Spleen (tissue), 11 donors: ENCODE results near the gene STAMBP. TPM values are rescaled to one million over a fixed set of nuclear protein-coding genes. Genes with fewer than 3 reads are reported as not detected.

ENCODE experiments used
- DNase-seq: peaks from one replicate; pipeline ENCODE4 v3.0.0-alpha.2; 2020
- H3K27ac ChIP-seq, 8 donors: fragments of 200-600 bp; sonication (generic) in 7 of 8; 1 replicate in 4 of 8; 2 replicates in 4 of 8; pipeline versions ENCODE4 v1.5.0 to v1.8.0; 2016 to 2021; ENCODE audit warnings: inconsistent platforms in 4 of 8, mild to moderate bottlenecking in 4 of 8, moderate library complexity in 1 of 8
- H3K27me3 ChIP-seq, 7 donors: fragments of 200-600 bp; sonication (generic) in 6 of 7; replicated peaks in 1 of 7; 1 replicate in 4 of 7; 2 replicates in 3 of 7; pipeline versions ENCODE4 v1.5.0 to v1.8.0; 2016 to 2021; ENCODE audit warnings: inconsistent platforms in 3 of 7, mild to moderate bottlenecking in 1 of 7
- H3K36me3 ChIP-seq, 6 donors: fragments of 200-600 bp; sonication (generic) in 5 of 6; 1 replicate in 4 of 6; 2 replicates in 2 of 6; pipeline versions ENCODE4 v1.5.0 to v1.8.0; 2016 to 2021; ENCODE audit warnings: inconsistent platforms in 2 of 6
- H3K4me1 ChIP-seq, 6 donors: fragments of 200-600 bp; sonication (generic) in 5 of 6; 1 replicate in 3 of 6; 2 replicates in 3 of 6; pipeline versions ENCODE4 v1.5.0 to v1.8.0; 2016 to 2021; ENCODE audit warnings: inconsistent platforms in 3 of 6
- H3K4me3 ChIP-seq, 8 donors: fragments of 200-600 bp; sonication (generic) in 7 of 8; 1 replicate in 4 of 8; 2 replicates in 4 of 8; pipeline versions ENCODE4 v1.5.0 to v1.8.0; 2016 to 2021; ENCODE audit warnings: inconsistent platforms in 4 of 8, mild to moderate bottlenecking in 4 of 8, moderate library complexity in 2 of 8
- H3K9me3 ChIP-seq, 8 donors: fragments of 200-600 bp; sonication (generic) in 7 of 8; 1 replicate in 4 of 8; 2 replicates in 4 of 8; pipeline versions ENCODE4 v1.5.0 to v1.8.0; 2016 to 2021; ENCODE audit warnings: inconsistent platforms in 4 of 8
- CTCF ChIP-seq, 11 experiments: fragments of 200-600 bp in 7 of 11; fragments of 450-650 bp in 4 of 11; sonication (generic) in 4 of 11; IDR thresholded peaks in 8 of 11; conservative IDR thresholded peaks in 3 of 11; 1 replicate in 7 of 11; 2 replicates in 4 of 11; pipeline versions ENCODE4 v1.4.0 to v1.8.0; 2016 to 2021; ENCODE audit warnings: antibody characterized with exemption in 11 of 11, inconsistent platforms in 4 of 11, mild to moderate bottlenecking in 1 of 11
- POLR2A ChIP-seq, 3 donors: fragments of 450-650 bp; IDR thresholded peaks; one replicate each; pipeline ENCODE4 v1.5.1; 2017; ENCODE audit warnings: antibody characterized with exemption in 3 of 3, mild to moderate bottlenecking in 1 of 3
- POLR2AphosphoS5 ChIP-seq, 3 donors: sonication (generic); formaldehyde crosslinking; IDR thresholded peaks; one replicate each; pipeline ENCODE4 v1.5.1; 2017; ENCODE audit warnings: antibody characterized with exemption in 3 of 3
- WGBS, 5 donors: extraction: QIAGEN DNeasy Blood & Tissue Kit in 3 of 5; methylation state at CpG; one replicate each; pipeline versions ENCODE4 v1.1.5 to v1.1.7; 2013 to 2018; 5-methylcytosine and 5-hydroxymethylcytosine counted together
- intact Hi-C: fragments of 100-400 bp; cut with DNase I; formaldehyde crosslinking; loops from one replicate; pipeline ENCODE4 v1.15.0; 2023; ENCODE audit warnings: low total_unique reads
- polyA plus RNA-seq, 3 donors: library from polyadenylated mRNA; stranded (reverse); fragments of 200-250 nt; gene quantifications; one replicate each; pipeline ENCODE4 v1.2.1, GENCODE V29; 2013
- total RNA-seq, 7 donors: library from RNA; depleted of rRNA in 3 of 7; stranded (reverse); fragments of >200 nt in 3 of 7; fragmentation: NEBNext Ultra II Directional in 4 of 7; extraction: Animal tissue kit (Norgen Biotek cat#: 25700) in 4 of 7; gene quantifications; one replicate each; pipeline versions ENCODE4 v1.1.0 to v1.2.1, GENCODE V29; 2016 to 2021
- donor health status: healthy with polysubstance abuse.
- donor health status: DM: no; HTN: no; CAD: no; lungs with moderate emphysema.
- donor health status: DM: no; HTN: no; CAD: no.
- donor health status: Bipolar disorder and iron deficiency.
- donor health status: healthy.
- donor health status: DM: no; HTN: no; CAD: no.
- donor health status: DM: yes; HTN: yes; CAD: no.

STAMBP gene
- total and polyA plus RNA-seq, 10 donors: 19.5 to 35.1 (median 28.1) TPM

GRCh38 chr2:73811878-73812277 lies 16.9 kb upstream of the STAMBP start:
- DNase-seq: no peak
- no peak overlapping the region for H3K27ac ChIP-seq
- H3K36me3 ChIP-seq: no peaks in the 10 kb centered on the region
- H3K9me3 ChIP-seq: no peaks in the 10 kb centered on the region
- no peaks in the 10 kb centered on the region for H3K4me1 ChIP-seq
- no peak overlapping the region for H3K4me3 ChIP-seq
- intact Hi-C loops: no loop called here
- no peak for TF ChIP-seq POLR2A (IDR thresholded peaks at IDR 0.05)
- TF ChIP-seq CTCF (IDR thresholded peaks at IDR 0.05 in 8 of 11, conservative IDR thresholded peaks at IDR 0.05 in 3 of 11): no peak
- TF ChIP-seq POLR2AphosphoS5 (IDR thresholded peaks at IDR 0.05): no peak
- peaks cover 0 to 11% (median 0%) of the 10 kb centered on the region in 7 donors for H3K27me3 ChIP-seq

- intact Hi-C loops: no loop called here
Observed at GRCh38 chr2:73812635-73813034, 16.1 kb upstream of the STAMBP start.

DNA sequence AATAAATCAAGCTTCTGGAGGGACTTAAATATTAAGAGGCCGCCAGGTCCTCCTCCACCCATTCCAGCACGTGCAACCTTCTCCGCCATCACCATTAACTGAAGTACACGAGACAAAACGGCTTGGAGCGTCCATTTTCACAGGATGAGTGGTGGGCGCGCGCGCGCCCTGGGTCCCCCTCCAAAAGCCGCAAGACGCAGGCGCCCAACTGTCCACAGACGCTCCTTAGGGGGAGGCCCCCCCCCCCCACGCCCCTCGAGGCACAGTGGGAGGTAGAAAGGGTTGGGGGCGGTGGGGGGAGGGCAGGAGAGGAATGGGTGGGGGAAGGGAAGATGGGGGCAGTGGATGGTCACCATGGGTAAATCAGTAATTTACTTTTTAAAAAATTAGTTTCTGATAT lies 10.5 kb upstream of the STAMBP start:
- Histone ChIP-seq H3K27me3 (peaks cover 0 to 11% (median 0%) of the 10 kb centered on the region in 7 donors), H3K4me1 (no peaks in the 10 kb centered on the region), H3K9me3 (no peaks in the 10 kb centered on the region), H3K36me3 (no peaks in the 10 kb centered on the region), H3K4me3 (no peak overlapping the region), H3K27ac (no peak overlapping the region)
- intact Hi-C loops: no loop called here
- DNase-seq: no peak
- TF ChIP-seq CTCF (IDR thresholded peaks at IDR 0.05 in 8 of 11, conservative IDR thresholded peaks at IDR 0.05 in 3 of 11): no peak
- no peak for TF ChIP-seq POLR2AphosphoS5 (IDR thresholded peaks at IDR 0.05)
- TF ChIP-seq POLR2A (IDR thresholded peaks at IDR 0.05): no peak
- 86 to 94% (median 90%) methylated on average over 18 of the region's 18 CpGs for WGBS, 5 donors

More at GRCh38 chr2:73812635-73813034, 16.1 kb upstream of the STAMBP start:
- Histone ChIP-seq H3K4me3 (no peak overlapping the region), H3K27me3 (peaks cover 0 to 11% (median 0%) of the 10 kb centered on the region in 7 donors), H3K4me1 (no peaks in the 10 kb centered on the region), H3K27ac (no peak overlapping the region), H3K9me3 (no peaks in the 10 kb centered on the region), H3K36me3 (no peaks in the 10 kb centered on the region)
- DNase-seq: no peak
- TF ChIP-seq CTCF (IDR thresholded peaks at IDR 0.05 in 8 of 11, conservative IDR thresholded peaks at IDR 0.05 in 3 of 11): no peak
- no peak for TF ChIP-seq POLR2A (IDR thresholded peaks at IDR 0.05)
- TF ChIP-seq POLR2AphosphoS5 (IDR thresholded peaks at IDR 0.05): no peak

DNA sequence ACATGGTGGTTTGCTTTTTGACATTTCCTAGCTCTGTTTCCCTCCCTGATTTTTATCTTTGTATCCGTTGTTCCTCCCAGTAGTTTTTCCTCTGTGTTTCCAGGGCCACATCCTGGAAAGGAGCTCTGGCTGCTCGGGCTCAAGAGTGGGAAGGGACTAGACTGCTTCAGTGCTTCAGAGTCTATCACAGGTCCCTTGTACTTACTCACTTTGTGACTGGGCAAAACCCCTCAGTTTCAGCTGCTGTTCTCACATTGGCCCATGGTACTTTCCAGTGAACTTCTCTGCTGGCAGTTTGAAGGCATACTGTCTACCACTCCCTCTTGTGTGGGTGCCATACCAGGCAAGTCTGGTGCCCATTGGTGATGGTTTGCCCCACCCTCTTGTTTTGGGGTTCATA lies 7.5 kb upstream of the STAMBP start:
- H3K9me3 ChIP-seq: no peaks in the 10 kb centered on the region
- peaks cover 0 to 5% (median 0%) of the 10 kb centered on the region in 7 donors for H3K27me3 ChIP-seq
- 3 to 12% (median 4%) methylated on average over 2 of the region's 2 CpGs for WGBS, 5 donors
- intact Hi-C loops: no loop called here
- H3K36me3 ChIP-seq: no peaks in the 10 kb centered on the region
- TF ChIP-seq POLR2A (IDR thresholded peaks at IDR 0.05) (no peak), CTCF (IDR thresholded peaks at IDR 0.05 in 8 of 11, conservative IDR thresholded peaks at IDR 0.05 in 3 of 11) (no peak), POLR2AphosphoS5 (IDR thresholded peaks at IDR 0.05) (no peak)
- DNase-seq: no peak
- no peak overlapping the region for H3K27ac ChIP-seq
- peaks cover 0 to 7% (median 1%) of the 10 kb centered on the region in 6 donors for H3K4me1 ChIP-seq
- H3K4me3 ChIP-seq: no peak overlapping the region
